NCI-H2196 (cell line): ENCODE results near the gene FTCDNL1.

Source experiments
- DNase-seq: peaks from one replicate; lab custom pipeline; 2025; ENCODE audit not compliant: unreplicated experiment; lab: John Stamatoyannopoulos, UW

FTCDNL1 gene

GRCh38 chr2:199743415-199744120 lies 107.4 kb downstream of the FTCDNL1 start:
- no peak for DNase-seq

- DNase-seq: no peak
Measured at GRCh38 chr2:199742884-199743283, 108.1 kb downstream of the FTCDNL1 start.

- DNase-seq: no peak
Measured at GRCh38 chr2:199740111-199740428, 110.9 kb downstream of the FTCDNL1 start.

GRCh38 chr2:199739413-199740110 lies 111.4 kb downstream of the FTCDNL1 start:
- DNase-seq: peak; percentile 51

GRCh38 chr2:199738727-199739412 lies 112.1 kb downstream of the FTCDNL1 start:
- no peak for DNase-seq

- DNase-seq: no peak
Measured at GRCh38 chr2:199734651-199735050, 116.3 kb downstream of the FTCDNL1 start.

- no peak for DNase-seq
Measured at GRCh38 chr2:199734011-199734410, 117.0 kb downstream of the FTCDNL1 start.

- no peak for DNase-seq
Measured at GRCh38 chr2:199727801-199728200, 123.2 kb downstream of the FTCDNL1 start.

- DNase-seq: no peak
Measured at GRCh38 chr2:199727306-199727705, 123.7 kb downstream of the FTCDNL1 start.

GRCh38 chr2:199718074-199718473 lies 132.9 kb downstream of the FTCDNL1 start:
- no peak for DNase-seq

GRCh38 chr2:199717587-199717907 lies 133.4 kb downstream of the FTCDNL1 start:
- no peak for DNase-seq

- peak; percentile 1 for DNase-seq
Measured at GRCh38 chr2:199716807-199717586, 134.0 kb downstream of the FTCDNL1 start.

- no peak for DNase-seq
Measured at GRCh38 chr2:199713746-199714145, 137.2 kb downstream of the FTCDNL1 start.

- no peak for DNase-seq
Measured at GRCh38 chr2:199710551-199710950, 140.4 kb downstream of the FTCDNL1 start.
